GM18907 (cell line): ENCODE data around the gene DZIP1L.
A peak's percentile ranks its signal among the peaks of the same experiment; 100 is the strongest.

Experiments
- ATAC-seq: cut with Tn5 transposase; IDR thresholded peaks from one replicate; pipeline ENCODE4 v1.9.1; 2021; ENCODE audit warnings: mild to moderate bottlenecking, moderate library complexity; ENCODE audit not compliant: unreplicated experiment

DZIP1L gene

DNA sequence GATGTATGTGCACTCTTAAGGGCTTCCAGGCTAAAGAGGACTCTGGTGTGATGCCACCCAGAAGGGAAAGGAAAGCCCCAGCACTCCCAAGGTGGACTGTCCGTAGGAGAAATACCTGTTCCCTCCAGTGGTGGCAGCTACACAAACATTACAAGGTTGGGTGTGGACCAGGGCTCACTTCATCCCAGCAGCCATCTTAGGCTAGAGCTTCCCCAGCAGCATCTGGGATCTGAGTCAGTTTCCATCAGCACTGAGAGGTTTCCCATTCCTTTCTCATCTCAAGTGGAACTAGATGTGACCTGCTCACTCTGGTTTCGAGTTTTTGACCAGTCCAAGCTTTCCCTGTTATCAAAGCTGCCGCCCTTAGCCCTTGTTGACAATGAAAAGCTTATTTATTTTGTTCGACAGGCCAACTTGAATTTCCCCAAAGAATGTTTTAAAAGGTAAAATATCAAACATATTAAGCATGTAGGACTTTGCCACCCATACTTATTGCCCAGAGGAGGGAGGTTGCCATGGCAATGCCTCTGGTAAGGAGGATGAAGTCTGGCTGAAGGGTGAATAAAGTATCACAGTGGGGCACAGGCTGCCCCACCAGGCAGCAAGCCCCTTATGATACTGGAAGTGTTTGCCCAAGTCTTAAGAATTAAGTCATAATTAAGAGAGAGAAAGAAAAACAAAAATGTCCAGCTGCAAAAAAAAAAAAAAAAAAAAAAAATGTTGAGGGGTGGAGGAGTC is 76.5 kb downstream of the DZIP1L start:
- ATAC-seq, result no peak

DNA sequence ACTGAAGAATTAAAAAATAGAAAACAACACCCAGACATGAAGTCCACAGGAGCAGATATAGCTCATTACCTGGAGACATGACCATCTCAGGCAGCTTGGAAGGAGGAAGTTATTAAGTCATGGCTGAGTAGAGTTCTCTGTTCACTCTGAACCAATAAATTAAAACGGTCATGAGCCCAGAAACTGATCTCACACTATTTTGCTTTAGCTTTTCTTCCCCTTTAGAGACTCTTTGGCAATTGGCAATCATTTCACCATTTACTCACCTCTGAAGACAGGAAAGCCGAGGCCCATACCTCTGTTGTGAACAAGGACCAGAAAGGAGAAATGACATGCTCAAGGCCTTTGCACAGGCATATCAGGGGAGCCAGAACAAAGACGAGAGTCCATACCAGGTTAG is 78.8 kb downstream of the DZIP1L start:
- no peak for ATAC-seq

GRCh38 chr3:138034918-138035317 is 80.5 kb downstream of the DZIP1L start:
- ATAC-seq, result no peak

DNA sequence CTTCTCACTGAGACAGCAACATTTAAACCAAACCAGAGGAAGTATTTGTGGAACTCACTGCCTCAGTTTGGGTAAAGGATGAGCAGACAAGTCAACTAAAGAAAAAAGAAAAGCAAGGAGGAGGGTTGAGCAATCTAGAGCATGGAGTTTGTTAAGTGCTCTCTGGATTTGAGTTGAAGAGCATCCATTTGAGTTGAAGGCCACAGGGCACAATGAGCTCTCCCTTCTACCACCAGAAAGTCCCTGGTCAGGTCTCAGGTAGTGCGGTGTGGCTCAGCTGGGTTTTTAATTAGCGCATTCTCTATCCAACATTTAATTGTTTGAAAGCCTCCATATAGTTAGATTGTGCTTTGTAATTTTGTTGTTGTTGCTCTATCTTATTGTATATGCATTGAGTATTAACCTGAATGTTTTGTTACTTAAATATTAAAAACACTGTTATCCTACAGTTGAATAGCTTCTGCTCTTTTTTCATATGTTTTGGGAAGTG is 82.2 kb downstream of the DZIP1L start:
- ATAC-seq, result peak; percentile 25

DNA sequence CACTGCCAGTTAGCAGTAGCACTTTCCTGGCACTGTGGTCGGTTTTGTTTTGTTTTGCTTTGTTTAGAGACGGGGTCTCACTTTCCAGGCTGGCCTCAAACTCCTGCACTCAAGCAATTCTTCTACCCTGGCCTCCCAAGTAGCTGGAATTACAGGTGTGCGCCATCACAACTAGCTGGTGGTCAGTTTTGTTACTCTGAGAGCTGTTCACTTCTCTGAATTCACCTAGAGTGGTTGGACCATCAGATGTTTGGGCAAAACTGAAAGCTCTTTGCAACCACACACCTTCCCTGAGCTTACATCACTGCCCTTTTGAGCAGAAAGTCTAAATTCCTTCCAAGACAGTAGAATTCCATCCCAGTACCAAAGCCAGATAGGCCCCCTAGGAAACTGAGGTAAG is 82.8 kb downstream of the DZIP1L start:
- peak; percentile 56 for ATAC-seq

DNA sequence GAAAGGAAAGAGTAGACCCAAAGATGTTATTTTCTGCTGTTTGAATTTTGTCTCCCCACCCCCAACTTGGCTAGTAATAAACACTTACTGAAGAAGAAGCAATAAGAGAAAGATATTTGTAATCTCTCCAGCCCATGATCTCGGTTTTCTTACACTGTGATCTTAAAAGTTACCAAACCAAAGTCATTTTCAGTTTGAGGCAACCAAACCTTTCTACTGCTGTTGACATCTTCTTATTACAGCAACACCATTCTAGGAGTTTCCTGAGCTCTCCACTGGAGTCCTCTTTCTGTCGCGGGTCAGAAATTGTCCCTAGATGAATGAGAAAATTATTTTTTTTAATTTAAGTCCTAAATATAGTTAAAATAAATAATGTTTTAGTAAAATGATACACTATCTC is 83.9 kb downstream of the DZIP1L start:
- ATAC-seq, result no peak

DNA sequence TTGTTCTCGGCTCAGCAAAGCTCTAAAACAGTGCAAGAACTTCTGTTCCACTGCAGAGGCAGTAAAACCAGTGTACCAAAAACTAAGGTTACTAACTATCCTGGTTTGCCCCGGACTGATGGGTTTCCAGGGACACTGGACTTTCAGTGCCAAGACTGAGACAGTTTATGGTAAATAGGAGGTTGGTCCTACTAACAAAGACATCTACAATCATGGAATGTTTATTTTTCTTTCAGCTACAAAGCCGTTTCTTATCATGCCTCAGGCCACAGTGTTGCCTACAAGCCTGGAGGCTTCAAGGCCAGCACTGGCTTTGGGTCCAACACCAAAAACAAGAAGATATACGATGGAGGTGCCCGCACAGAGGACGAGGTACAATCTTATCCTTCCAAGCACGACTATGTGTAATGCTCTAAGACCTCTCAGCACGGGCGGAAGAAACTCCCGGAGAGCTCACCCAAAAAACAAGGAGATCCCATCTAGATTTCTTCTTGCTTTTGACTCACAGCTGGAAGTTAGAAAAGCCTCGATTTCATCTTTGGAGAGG is 84.6 kb downstream of the DZIP1L start:
- ATAC-seq, result no peak

DNA sequence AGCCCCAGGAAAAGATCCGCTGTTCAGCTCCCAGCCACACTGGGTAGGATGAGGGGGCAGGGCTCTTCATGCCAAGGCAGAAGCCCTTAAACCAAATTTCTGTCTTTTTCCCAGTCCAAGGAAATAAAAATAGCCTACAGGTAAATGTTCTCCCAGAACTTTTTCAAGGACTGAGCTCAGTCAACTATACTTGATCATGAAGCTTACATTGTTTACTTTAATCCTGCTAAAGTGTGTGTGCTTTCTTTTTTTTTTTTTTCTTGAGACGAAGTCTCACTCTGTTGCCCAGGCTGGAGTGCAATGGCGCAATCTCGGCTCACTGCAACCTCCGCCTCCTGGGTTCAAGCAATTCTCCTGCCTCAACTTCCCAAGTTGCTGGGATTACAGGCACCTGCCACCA is 87.6 kb downstream of the DZIP1L start:
- ATAC-seq, result no peak

GRCh38 chr3:138025553-138025952 is 89.9 kb downstream of the DZIP1L start:
- ATAC-seq, result no peak

- ATAC-seq, result no peak
Measured at GRCh38 chr3:138023754-138024153, 91.7 kb downstream of the DZIP1L start.

DNA sequence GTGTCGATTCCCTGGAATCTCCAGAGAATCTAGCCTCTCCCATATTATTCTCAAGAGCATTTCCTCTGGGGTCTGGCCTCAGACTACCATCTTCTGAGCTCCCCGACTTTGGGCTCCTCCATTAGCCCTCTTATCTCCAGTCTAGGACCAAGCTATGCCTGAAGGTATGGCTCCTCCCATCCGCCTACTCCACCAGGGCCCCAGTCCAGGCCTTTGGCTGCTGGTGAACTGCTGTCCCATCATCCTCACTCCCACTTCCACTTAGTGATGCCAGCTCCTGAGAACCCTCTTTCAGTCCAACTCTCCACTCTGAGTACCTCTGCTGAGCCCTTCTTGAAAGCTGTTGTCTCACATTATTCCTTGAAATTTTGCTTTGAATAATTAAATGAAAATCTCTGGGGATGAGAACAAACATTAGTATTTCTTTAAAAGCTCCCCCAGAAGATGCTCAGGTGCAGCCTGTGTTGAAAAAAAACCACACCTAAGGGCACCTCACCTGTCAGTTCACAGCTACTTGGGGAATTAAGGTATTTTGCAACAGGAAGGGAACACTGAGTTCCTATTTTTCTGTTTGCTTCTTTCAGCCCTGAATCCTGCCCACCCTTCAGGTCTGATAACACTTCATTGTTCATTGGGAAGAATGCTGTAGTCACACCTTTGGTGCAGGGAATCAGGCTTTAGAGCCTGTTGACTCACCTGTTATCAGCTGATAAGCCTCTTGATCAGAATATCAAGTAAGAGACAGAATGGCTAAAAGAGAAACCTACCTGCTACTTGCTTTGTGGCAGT is 95.9 kb downstream of the DZIP1L start:
- ATAC-seq, result no peak

DNA sequence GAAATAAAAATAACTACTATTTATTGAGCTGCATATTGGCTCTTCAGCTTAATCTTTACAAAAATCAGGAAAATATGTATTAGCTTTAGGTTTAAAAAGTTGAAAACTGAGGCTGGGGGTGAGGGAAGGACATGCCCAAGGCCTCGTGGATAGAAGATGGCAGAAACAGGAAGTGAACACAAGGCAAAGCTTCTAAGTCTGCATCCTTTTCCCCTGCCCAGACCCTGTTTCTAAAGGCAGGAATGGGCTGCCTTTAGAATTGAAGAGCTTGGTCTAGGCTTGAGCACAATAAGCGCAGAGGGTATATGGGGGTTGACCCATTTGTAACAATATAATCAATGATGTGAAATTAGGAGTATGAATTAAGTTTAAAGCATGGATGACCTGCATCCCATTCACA is 99.3 kb downstream of the DZIP1L start:
- ATAC-seq, result no peak

GRCh38 chr3:138012526-138012925 is 102.9 kb downstream of the DZIP1L start:
- no peak for ATAC-seq
